HFFc6 (cell line): ENCODE data around the gene NUDT7. TPM values are rescaled to one million over a fixed set of nuclear protein-coding genes. Genes with fewer than 3 reads are reported as not detected.

Experiments used
- DNase-seq: peaks from one replicate; pipeline ENCODE4 v3.0.0-alpha.2; 2018
- H3K27ac Mint-ChIP-seq: 2 replicates; pipeline ENCODE4 v1.8.0; 2020; ENCODE audit warnings: mild to moderate bottlenecking, mixed read lengths
- H3K27me3 Mint-ChIP-seq: 2 replicates; pipeline ENCODE4 v1.8.0; 2021; ENCODE audit warnings: mild to moderate bottlenecking, moderate library complexity, mixed read lengths; ENCODE audit not compliant: insufficient read depth
- H3K36me3 Mint-ChIP-seq: 2 replicates; pipeline ENCODE4 v1.8.0; 2021; ENCODE audit warnings: low read depth, mixed read lengths
- H3K4me1 Mint-ChIP-seq: 2 replicates; pipeline ENCODE4 v1.8.0; 2020; ENCODE audit warnings: low read depth, mixed read lengths
- H3K4me3 Mint-ChIP-seq: 2 replicates; pipeline ENCODE4 v1.8.0; 2020; ENCODE audit warnings: mild to moderate bottlenecking, moderate library complexity, mixed read lengths
- H3K9me3 Mint-ChIP-seq: 2 replicates; pipeline ENCODE4 v1.8.0; 2020; ENCODE audit warnings: mild to moderate bottlenecking, mixed read lengths
- CTCF ChIP-seq: fragments of 200-600 bp; sonication (generic); IDR thresholded peaks from 2 replicates; pipeline ENCODE4 v1.5.0; 2021; ENCODE audit warnings: antibody characterized with exemption, mild to moderate bottlenecking
- total RNA-seq, 6 experiments: library from RNA; stranded (reverse); fragmentation: NEBNext Ultra II Directional; extraction: Animal tissue kit (Norgen Biotek cat#: 25700); gene quantifications; 2 replicates in 1 of 6; 3 replicates in 5 of 6; pipeline ENCODE4 v1.2.3, GENCODE V29; 2021

Gene NUDT7
- total RNA-seq, 6 experiments from 2014 or later = 0.85 to 1.9 (median 1.1) TPM

GRCh38 chr16:77723108-77723514 is 797 bp downstream of the NUDT7 start:
- H3K27me3 Mint-ChIP-seq = no peaks in the 10 kb centered on the region
- H3K4me1 Mint-ChIP-seq = peaks cover 10% of the 10 kb centered on the region
- peak overlapping the region; percentile 88 for H3K4me3 Mint-ChIP-seq
- H3K9me3 Mint-ChIP-seq = peaks cover 8% of the 10 kb centered on the region
- no peak for TF ChIP-seq CTCF
- H3K36me3 Mint-ChIP-seq = no peaks in the 10 kb centered on the region; the same call in 1 of the 2 replicates
- DNase-seq = peak; percentile 8
- peak overlapping the region; percentile 74 for H3K27ac Mint-ChIP-seq

- peaks cover 10% of the 10 kb centered on the region for H3K4me1 Mint-ChIP-seq
- H3K9me3 Mint-ChIP-seq = peaks cover 8% of the 10 kb centered on the region
- H3K36me3 Mint-ChIP-seq = no peaks in the 10 kb centered on the region; the same call in 1 of the 2 replicates
- H3K4me3 Mint-ChIP-seq = no peak overlapping the region
- no peak overlapping the region for H3K27ac Mint-ChIP-seq
- no peaks in the 10 kb centered on the region for H3K27me3 Mint-ChIP-seq
- DNase-seq = no peak
- no peak for TF ChIP-seq CTCF
These were observed 1.9 kb downstream of the NUDT7 start for GRCh38 chr16:77724174-77724573.

GRCh38 chr16:77729951-77730350 is 7.6 kb downstream of the NUDT7 start:
- Mint-ChIP-seq H3K36me3 (no peaks in the 10 kb centered on the region; the same call in 1 of the 2 replicates), H3K9me3 (peaks cover 18% of the 10 kb centered on the region), H3K4me1 (no peaks in the 10 kb centered on the region), H3K27me3 (no peaks in the 10 kb centered on the region), H3K4me3 (no peak overlapping the region), H3K27ac (no peak overlapping the region)
- TF ChIP-seq CTCF = no peak
- DNase-seq = no peak

- Mint-ChIP-seq H3K4me1 (no peaks in the 10 kb centered on the region), H3K9me3 (peaks cover 14% of the 10 kb centered on the region), H3K36me3 (no peaks in the 10 kb centered on the region), H3K27ac (no peak overlapping the region), H3K27me3 (no peaks in the 10 kb centered on the region), H3K4me3 (no peak overlapping the region)
- TF ChIP-seq CTCF = no peak
- DNase-seq = no peak
These were observed 10.1 kb downstream of the NUDT7 start for GRCh38 chr16:77732241-77732946.

- no peak overlapping the region for H3K27ac Mint-ChIP-seq
- TF ChIP-seq CTCF = no peak
- no peak for DNase-seq
- peaks cover 14% of the 10 kb centered on the region for H3K9me3 Mint-ChIP-seq
- H3K4me1 Mint-ChIP-seq = no peaks in the 10 kb centered on the region
- H3K4me3 Mint-ChIP-seq = no peak overlapping the region
- H3K36me3 Mint-ChIP-seq = no peaks in the 10 kb centered on the region
- H3K27me3 Mint-ChIP-seq = no peaks in the 10 kb centered on the region; the same call in 1 of the 2 replicates
These were observed 14.6 kb downstream of the NUDT7 start for GRCh38 chr16:77736879-77737278.
